A549 (cell line): ENCODE results near the gene UNC45A.

ENCODE experiments used
- CEBPB ChIP-seq, 2 experiments: fragments of >200 bp in 1 of 2; sonication (Bioruptor Twin) in 1 of 2; formaldehyde crosslinking in 1 of 2; IDR thresholded peaks; 2 replicates each; pipeline ENCODE4 v1.6.1; 2012 to 2016
- CTCF ChIP-seq: fragments of >200 bp; sonication (Bioruptor Twin); formaldehyde crosslinking; IDR thresholded peaks from 3 replicates; pipeline ENCODE4 v1.5.1; 2016
- EP300 ChIP-seq, 2 experiments: fragments of >200 bp; sonication (Bioruptor Twin); formaldehyde crosslinking; IDR thresholded peaks; 2 replicates in 1 of 2; 3 replicates in 1 of 2; pipeline ENCODE4 v1.6.1; 2016 to 2017
- HES2 ChIP-seq: fragments of >200 bp; sonication (Bioruptor Twin); formaldehyde crosslinking; IDR thresholded peaks from 2 replicates; pipeline ENCODE4 v1.6.1; 2016
- MYC ChIP-seq: IDR thresholded peaks from 2 replicates; pipeline ENCODE4 v1.6.1; 2012; ENCODE audit warnings: mild to moderate bottlenecking, inconsistent platforms, low read length, improper control_type of control experiment, borderline replicate concordance
- POLR2A ChIP-seq: IDR thresholded peaks from 2 replicates; pipeline ENCODE4 v1.6.1; 2012; ENCODE audit warnings: mild to moderate bottlenecking, low read length
- RCOR1 ChIP-seq: fragments of 150-350 bp; IDR thresholded peaks from 2 replicates; pipeline ENCODE4 v1.6.1; 2014; ENCODE audit warnings: antibody characterized with exemption, low read length, low read depth
- SMC3 ChIP-seq: fragments of >200 bp; sonication (Bioruptor Twin); formaldehyde crosslinking; IDR thresholded peaks from 3 replicates; pipeline ENCODE4 v1.6.1; 2018; ENCODE audit warnings: inconsistent platforms
- TF ChIP-seq, protein P1 (sequence below): fragments of 450-650 bp; IDR thresholded peaks from 2 replicates; pipeline ENCODE4 v1.6.1; 2014; ENCODE audit warnings: antibody characterized with exemption

GRCh38 chr15:90957031-90957790 lies 22.1 kb downstream of the UNC45A start:
- TF ChIP-seq, protein P1, sequence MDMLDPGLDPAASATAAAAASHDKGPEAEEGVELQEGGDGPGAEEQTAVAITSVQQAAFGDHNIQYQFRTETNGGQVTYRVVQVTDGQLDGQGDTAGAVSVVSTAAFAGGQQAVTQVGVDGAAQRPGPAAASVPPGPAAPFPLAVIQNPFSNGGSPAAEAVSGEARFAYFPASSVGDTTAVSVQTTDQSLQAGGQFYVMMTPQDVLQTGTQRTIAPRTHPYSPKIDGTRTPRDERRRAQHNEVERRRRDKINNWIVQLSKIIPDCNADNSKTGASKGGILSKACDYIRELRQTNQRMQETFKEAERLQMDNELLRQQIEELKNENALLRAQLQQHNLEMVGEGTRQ, result no peak
- TF ChIP-seq HES2 (no peak), POLR2A (no peak), CTCF (no peak), EP300 (IDR thresholded peaks at IDR 0.05) (no peak), RCOR1 (no peak), MYC (no peak), SMC3 (no peak), CEBPB (IDR thresholded peaks at IDR 0.05) (no peak)
